Measurements from ENCODE around the gene SHC1. TPM values are rescaled to one million over a fixed set of nuclear protein-coding genes. Genes with fewer than 3 reads are reported as not detected.

The SHC1 gene
- total and polyA plus RNA-seq, 8 donors, result 120 to 148 (median 132) TPM

DNA sequence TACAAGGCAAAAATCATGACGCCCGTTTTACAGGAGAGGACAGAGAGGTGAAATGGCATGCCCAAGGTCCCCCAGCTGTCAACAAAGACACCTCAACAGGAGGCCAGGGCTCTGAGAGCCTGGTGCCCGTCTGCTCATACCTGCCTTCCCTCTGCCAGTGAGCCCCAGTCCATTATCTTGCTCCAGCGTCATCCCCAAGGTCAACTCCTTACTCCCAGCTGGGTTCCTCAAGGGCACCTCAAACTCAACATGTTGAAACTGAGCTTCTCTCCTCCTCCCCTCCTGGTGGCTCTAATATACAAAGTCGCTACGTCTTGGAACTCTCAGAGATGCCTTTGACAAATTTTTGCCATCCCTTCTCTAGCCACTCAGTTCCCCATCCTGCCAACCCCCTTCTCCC, 17.9 kb downstream of the SHC1 start:
- TF ChIP-seq, protein P1, sequence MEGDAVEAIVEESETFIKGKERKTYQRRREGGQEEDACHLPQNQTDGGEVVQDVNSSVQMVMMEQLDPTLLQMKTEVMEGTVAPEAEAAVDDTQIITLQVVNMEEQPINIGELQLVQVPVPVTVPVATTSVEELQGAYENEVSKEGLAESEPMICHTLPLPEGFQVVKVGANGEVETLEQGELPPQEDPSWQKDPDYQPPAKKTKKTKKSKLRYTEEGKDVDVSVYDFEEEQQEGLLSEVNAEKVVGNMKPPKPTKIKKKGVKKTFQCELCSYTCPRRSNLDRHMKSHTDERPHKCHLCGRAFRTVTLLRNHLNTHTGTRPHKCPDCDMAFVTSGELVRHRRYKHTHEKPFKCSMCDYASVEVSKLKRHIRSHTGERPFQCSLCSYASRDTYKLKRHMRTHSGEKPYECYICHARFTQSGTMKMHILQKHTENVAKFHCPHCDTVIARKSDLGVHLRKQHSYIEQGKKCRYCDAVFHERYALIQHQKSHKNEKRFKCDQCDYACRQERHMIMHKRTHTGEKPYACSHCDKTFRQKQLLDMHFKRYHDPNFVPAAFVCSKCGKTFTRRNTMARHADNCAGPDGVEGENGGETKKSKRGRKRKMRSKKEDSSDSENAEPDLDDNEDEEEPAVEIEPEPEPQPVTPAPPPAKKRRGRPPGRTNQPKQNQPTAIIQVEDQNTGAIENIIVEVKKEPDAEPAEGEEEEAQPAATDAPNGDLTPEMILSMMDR (IDR thresholded peaks at IDR 0.05), result no peak
- DNase-seq (no peak), ATAC-seq (no peak)
- no peak overlapping the region for H3K4me3 ChIP-seq
- peaks cover 23 to 53% of the 10 kb centered on the region in 2 donors for H3K4me1 ChIP-seq
- no peaks in the 10 kb centered on the region for H3K9me3 ChIP-seq
- intact Hi-C loops (cut with DNase I), result loop anchor here in 1 of 2 donors (10.0 kb wide), 1 partner anchor 112 kb away; the partner anchor contains the start of gene EFNA4
- no peaks in the 10 kb centered on the region for H3K27me3 ChIP-seq
- peaks cover 0 to 25% of the 10 kb centered on the region in 2 donors for H3K36me3 ChIP-seq
- no peak overlapping the region for H3K27ac ChIP-seq

DNA sequence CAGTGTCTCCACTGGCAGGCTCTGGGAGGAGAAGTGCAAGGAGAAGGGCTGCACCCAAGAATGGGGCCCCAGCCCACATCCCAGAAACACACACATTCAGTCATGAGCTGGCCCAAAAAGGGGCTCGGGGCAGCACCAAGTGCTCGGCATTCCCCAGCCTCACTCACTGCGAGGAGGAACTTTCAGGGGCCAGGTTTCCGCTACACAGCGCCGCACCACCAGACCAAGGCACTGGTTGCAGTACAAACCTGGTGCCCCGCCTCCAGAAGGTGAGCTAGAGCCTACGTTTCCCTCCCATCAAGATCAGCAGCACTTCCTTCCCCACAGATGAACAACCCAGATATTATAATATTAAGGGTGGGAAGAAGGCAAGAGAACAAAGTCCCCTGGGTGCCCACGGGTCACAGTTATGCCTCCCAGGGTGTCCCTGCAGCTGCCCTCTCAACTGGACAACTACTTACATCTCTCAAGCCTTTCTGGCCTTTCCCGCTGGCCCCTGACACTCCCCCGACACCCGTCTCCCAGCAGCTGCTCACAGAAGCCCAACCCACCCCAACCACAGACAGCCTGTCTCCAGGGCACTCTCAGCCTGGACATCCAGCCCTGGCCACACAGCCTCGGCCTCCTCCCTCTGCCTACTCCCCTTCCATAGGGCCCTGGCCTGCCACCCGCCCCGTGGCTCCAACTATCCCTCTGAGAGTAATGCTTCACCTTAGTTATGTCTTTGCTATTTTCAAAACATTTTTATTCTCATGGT, 18.5 kb downstream of the SHC1 start:
- H3K27ac ChIP-seq, result no peak overlapping the region

DNA sequence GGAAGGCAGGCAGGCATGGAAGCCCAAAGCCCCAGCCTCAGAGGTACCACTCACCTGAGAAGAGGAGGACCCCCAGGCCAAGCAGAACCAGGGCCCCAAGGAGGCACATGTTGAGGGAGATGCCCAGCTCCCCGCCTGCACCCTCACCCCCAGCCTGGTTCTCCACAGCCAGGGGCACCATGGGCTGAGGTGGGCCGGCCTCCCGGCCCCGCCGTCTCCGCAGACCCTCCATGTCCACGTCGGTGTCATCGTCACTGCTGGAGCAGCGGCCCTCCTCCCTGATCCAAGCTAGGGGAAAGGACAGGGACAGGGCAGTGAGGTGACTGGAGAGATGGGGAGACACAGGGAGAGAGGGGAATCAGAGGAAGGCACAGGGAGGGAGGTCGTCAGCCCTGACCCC, 22.5 kb downstream of the SHC1 start:
- no peak overlapping the region for H3K27ac ChIP-seq
- H3K27me3 ChIP-seq, result no peaks in the 10 kb centered on the region
- no peak for DNase-seq
- no peak overlapping the region for H3K4me3 ChIP-seq
- H3K9me3 ChIP-seq, result no peaks in the 10 kb centered on the region
- intact Hi-C loops (cut with DNase I), result no loop called here
- H3K4me1 ChIP-seq, result peaks cover 0 to 25% of the 10 kb centered on the region in 2 donors
- ATAC-seq, result no peak
- TF ChIP-seq, protein P1 (IDR thresholded peaks at IDR 0.05), result no peak
- peaks cover 0 to 55% of the 10 kb centered on the region in 2 donors for H3K36me3 ChIP-seq

More for the DNA sequence above, 18.5 kb downstream of the SHC1 start:
- Histone ChIP-seq H3K27me3 (no peaks in the 10 kb centered on the region), H3K4me3 (no peak overlapping the region), H3K4me1 (peaks cover 21 to 47% of the 10 kb centered on the region in 2 donors), H3K9me3 (no peaks in the 10 kb centered on the region), H3K36me3 (peaks cover 0 to 30% of the 10 kb centered on the region in 2 donors)
- TF ChIP-seq, protein P1 (IDR thresholded peaks at IDR 0.05), result no peak
- DNase-seq, result no peak
- intact Hi-C loops (cut with DNase I), result loop anchor here in 1 of 2 donors (10.0 kb wide), 1 partner anchor 113 kb away; the partner anchor contains the start of gene EFNA4
- ATAC-seq, result no peak

DNA sequence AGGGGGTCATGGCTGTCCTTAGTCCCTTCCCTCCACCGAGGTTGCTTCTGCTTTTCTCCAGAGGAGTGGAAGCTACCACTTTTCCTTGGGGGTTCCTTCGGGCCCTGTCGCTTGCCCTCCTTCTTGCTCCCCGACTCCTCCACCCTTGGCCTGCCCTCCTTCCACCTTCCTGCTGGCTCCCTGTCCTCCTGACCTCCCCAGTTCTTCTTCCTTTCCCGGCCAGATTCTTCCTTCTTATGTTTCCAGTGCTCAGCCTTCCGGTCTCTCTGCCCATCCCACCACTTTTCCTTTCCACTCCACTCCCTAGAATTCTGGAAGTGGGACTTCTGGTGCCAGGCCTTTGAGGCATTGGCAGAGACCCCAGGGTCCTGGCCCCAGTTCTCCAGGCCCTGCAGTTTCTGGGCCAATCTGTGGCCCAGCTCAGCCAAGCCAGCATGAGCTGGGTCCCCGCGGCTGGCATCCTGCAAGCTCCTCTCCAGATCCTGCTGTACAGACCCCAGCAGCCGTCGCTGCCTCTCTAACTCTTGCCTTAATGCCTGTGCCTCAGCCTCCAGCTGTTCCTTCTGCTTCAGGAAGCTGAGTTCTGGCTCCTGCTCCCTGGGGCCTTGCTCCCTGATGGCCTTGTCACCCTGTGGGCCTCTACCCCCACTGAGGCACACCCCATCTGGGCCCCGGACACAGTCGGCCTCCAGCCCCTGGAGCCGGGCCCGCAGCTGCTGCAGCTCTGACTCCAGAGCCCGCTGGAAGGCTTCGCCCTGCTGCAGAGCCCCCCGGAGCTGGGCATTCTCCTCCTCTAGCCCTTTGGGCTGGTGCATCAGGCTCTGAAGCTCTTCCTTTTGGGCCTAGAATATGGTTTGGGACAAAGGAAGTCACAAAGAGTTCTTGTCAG, 24.3 kb downstream of the SHC1 start:
- H3K27me3 ChIP-seq, result no peaks in the 10 kb centered on the region
- H3K27ac ChIP-seq, result no peak overlapping the region
- peaks cover 0 to 52% of the 10 kb centered on the region in 2 donors for H3K36me3 ChIP-seq
- intact Hi-C loops (cut with DNase I), result no loop called here
- H3K4me3 ChIP-seq, result no peak overlapping the region
- H3K4me1 ChIP-seq, result peaks cover 12 to 32% of the 10 kb centered on the region in 2 donors
- TF ChIP-seq, protein P1 (IDR thresholded peaks at IDR 0.05), result no peak
- no peaks in the 10 kb centered on the region for H3K9me3 ChIP-seq
- ATAC-seq (no peak), DNase-seq (no peak)

Measured in left lung (tissue), 10 donors.